HG02938 (cell line): ENCODE data around the gene IL17B.

Experiments
- ATAC-seq: cut with Tn5 transposase; IDR thresholded peaks from one replicate; pipeline ENCODE4 v1.9.1; 2021; ENCODE audit warnings: mild to moderate bottlenecking, moderate library complexity; ENCODE audit not compliant: unreplicated experiment

The IL17B gene, protein sequence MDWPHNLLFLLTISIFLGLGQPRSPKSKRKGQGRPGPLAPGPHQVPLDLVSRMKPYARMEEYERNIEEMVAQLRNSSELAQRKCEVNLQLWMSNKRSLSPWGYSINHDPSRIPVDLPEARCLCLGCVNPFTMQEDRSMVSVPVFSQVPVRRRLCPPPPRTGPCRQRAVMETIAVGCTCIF

DNA sequence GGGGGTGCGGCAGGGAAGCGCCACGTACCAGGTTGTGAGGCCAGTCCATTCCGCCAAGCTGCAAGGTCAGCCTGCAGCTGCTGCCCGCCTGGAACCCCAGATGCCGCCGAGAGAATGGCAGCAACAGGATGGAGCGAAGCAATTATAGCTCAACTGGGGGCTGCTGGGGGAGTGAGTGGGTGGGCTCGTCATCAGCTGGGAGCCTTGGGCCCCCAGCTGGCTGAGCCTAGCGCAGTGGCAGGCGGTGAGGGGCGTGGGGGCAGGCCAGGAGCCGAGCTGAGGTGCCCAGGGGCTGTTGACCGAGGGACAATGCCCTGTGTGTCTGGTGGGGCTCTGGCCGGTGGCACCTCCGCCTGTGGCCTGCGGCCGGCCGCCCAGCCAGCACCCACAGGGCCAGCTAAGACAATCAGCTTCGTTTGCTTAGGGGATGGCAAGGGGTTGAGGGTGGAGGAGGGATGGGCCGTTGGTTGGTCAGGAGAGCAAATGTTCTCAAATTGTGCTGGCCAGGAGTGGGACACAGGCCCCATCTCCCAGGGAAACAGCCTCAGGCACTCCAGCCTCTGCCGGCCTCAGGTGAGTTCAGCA lies at the start of gene IL17B:
IL17B (minus strand) TSS at position 116 of the 585 bp plus-strand sequence; CDS start at position 49, 67 bp downstream.
- no peak for ATAC-seq

GRCh38 chr5:149428032-149428431 lies 48.9 kb upstream of the IL17B start:
- no peak for ATAC-seq

DNA sequence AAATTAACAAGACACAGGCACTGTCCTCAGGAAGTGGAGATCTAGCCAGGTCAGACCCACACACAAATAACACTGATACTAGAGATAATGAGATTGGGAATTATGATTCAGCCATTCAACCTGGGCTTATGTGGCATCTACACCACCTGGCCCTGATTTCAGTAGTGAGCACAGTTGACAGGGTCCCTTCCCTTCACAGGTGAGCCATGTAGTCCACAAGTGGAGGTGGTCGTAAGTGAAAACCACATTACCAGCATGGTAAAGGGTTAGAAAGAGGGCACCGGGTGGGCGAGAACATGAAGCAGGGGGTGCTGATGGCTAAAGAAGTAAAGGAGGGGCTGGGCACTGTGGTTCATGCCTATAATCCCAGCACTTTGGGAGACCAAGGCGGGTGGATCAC lies 48.3 kb upstream of the IL17B start:
- ATAC-seq: no peak

DNA sequence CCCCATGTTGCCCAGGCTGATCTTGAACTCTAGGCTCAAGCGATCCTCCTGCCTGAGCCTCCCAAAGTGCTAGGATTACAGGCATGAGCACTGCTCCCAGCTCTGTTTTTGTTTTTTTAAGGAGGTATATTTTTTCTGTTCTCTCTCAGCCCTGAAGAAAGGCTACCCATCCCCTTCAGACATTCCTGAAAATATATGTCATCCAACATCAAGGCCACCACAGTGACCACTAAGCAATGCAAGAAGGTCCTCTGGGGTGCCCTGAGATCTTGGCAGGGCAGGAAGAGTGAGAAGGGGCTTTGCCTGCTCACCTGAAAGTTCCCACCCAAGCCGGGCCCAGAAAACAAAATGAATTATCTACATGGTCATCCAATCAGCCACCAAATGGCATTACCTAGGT lies 47.8 kb upstream of the IL17B start:
- no peak for ATAC-seq

DNA sequence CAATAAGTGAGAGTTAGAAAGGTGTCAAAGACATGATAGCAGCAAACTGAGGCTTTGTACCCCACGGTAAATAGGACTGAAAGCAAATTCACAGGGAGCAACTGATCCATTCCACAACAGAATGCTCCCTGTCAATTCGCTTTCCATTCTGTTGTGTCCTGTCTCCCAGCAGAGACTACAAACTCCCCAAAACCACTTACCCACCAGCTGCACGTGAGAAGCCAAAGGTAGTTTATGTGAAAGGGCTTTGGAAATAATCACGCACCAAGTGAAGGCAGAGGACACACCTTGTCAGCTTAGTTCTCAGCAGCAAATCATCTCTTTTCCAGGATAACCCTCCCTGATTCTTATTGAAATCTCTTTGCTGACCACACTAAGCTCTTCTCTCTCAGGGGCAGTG lies 46.6 kb upstream of the IL17B start:
- ATAC-seq: no peak

DNA sequence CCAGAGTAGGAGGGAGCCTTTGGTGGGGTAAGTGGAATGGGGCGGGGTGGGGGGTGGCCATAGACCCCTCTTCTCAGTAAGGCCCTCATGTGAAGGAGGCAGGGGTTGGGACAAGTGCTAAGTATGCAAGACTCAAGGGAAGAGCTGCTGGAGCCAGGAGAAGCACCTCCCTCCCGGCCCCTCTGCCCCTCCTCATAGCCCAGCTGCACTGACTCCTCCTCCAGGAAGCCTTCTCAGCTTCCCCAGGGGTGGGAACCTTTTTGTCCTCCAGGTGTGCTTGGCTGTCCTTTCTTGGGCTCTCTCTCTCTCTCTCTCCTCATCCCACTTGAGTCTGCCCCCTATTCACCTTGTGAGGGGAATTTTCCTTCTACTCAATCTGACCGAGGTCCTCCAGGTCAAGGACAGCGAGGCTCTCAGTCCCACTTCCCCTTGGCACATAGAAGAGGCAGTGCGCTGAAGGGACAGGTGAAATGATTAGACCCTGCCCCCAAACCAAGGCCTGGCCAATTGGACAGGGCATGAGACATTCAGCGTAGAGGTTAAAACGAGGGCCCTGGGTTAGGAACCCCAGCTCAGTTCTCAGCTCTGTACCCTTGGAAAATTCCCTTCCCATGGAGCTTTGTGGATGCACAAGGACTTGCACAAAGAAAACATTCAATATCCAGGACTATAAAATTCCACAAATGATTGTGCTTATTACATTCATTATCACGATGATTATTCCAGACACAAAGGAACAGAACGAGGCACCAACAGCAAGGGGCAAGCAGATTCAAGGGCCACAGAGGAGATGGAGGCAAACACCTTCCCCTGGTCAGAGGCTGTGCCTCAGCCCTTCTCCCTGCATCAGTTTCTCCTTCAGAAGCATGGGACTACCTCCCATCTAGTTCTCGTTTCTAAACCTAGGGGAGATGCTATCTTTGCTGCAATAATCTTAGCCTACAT lies 45.6 kb upstream of the IL17B start:
- no peak for ATAC-seq

- ATAC-seq: no peak
These were observed 44.7 kb upstream of the IL17B start for GRCh38 chr5:149423794-149424268.

DNA sequence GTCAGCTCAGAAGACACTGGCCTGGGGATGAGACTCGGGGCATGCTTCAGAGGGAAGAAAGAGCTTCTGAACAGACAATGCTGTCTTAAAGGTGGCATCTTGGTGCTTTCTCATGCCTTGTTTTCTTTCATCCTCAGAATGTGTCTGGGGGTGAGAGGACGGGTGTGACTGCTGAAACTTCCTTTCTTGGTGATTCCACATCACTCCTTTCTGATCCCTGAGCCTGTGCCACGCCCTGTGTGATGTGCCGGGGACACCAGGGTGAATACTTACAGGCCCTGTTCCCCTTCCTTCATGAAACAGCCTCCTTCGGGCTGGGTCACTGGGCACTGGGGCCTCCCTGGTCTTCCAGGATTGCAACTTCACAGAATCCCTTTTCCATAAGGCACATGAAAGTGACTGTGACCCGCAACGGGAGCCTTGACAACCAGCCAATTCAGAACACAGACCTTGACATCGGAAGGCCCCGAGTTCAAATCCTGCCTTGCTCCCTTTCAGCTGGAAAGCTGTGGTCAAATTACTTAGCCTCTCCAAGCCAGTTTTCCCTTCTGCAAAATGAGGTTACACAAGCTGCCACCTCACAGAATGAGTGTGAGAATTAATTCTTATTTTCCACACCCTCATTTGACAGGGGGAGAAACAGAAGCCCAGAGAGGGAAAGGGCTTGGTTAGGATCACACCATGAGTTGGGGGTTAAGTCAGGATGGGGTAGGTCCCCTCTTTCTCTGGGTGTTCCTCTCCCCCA lies 44.1 kb upstream of the IL17B start:
- no peak for ATAC-seq

GRCh38 chr5:149422366-149423048 lies 43.4 kb upstream of the IL17B start:
- ATAC-seq: no peak

DNA sequence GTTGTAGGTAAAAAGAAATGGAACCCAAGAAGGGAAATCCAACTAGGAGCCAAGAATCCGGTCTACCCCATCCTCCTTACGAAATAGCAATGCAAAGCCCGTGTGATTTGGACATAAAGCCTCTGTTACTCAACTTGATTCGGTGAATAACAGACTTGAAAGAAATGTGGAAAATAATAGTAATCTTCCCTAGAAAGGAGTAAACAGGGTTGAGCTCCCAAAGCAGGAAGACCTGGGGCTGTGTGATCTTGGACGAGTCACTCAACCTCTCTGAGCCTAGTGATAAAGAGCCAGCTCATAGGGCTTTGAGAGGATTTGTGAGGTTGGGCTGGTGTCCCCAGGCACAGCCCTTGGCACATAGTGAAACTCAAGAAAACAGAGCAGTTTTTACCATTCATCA lies 42.7 kb upstream of the IL17B start:
- no peak for ATAC-seq

DNA sequence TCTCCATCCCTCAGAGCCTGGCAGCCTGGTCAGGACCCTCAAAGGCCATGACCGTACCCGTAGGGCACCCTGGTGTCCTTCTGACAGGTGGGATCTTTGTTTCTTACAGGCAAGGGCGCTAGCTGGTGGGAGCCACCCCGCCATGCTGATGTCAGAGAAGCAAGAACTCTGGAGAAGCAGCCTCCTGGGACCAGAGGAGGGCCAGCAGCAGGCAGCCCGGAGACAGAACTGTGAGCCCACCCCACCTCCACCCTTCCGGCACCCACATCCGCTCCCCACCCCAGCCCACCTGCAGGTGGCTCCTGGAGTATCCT lies 42.2 kb upstream of the IL17B start:
- no peak for ATAC-seq

DNA sequence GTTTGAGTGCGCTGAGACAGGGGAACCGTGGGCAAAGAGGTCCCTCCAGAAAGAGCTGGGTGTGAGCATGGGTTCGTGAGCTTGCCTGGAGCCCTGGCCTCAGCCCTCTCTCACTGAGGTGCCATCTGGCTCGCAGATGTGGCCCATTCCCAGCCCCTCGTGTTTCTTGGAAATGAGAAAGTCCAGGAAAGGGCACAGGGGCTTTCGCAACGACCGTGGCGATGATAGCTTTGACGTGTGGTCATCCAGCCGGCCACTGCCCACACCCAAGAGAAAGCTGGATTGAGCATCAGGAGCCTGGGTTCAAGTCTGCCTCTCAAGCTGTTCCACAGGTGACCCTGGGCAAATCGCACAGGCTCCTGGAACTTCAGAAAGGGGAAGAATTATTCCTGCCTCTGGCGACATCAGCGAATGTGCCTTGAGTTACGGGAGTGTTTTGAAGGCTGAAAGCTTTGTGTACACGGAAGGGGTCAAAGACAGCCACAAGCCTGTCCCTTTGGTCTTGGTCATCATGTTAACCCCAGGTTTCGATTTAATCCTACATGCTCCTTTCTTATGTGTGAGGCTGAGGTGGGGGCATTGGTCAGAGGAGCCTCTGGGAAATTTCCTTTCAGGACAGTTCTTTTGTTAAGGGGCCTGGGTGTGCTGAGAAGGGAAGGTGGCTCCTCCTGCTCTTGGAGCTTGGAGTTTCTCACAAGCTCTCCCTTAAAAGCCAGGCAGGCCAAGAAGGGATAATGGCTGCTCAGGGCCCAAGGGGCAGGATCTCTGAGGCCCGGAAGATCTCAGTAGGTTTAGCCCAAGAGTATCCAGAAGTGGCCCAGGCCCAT lies 41.7 kb upstream of the IL17B start:
- ATAC-seq: no peak

DNA sequence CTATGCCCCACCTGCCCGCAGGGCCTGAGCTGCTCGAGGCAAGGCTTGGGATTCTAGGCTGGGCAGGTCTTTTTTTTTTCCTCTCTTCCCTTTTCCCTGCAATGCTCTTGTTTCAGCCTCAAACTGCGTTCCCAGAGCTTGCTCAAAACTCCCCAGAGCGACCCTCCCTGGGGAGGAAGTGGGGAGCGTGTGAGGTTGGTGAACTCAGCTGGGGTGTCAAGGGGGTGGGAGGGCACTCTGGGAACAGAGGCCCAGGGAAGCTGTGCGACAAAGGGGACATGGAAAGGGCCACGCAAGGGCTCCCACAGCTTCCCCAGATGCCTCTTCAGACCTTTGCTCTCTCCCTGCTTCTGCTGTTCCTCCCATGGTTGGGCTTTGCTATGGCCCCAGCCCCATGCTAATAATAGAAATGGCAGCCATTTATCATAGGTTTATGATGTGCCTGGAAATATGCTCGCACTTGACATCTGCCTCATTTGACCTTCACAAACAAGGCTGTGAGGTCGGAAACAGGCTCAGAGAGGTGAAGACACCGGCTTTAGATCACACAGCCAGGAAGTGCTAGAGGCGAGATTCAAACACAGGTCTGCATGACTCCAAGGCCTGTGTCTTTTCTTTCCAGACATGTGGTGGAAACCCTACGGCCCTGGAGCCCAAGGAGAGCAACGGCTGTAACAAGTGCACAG lies 40.9 kb upstream of the IL17B start:
- no peak for ATAC-seq

- ATAC-seq: no peak
These were observed 40.4 kb upstream of the IL17B start for GRCh38 chr5:149419532-149419858.

DNA sequence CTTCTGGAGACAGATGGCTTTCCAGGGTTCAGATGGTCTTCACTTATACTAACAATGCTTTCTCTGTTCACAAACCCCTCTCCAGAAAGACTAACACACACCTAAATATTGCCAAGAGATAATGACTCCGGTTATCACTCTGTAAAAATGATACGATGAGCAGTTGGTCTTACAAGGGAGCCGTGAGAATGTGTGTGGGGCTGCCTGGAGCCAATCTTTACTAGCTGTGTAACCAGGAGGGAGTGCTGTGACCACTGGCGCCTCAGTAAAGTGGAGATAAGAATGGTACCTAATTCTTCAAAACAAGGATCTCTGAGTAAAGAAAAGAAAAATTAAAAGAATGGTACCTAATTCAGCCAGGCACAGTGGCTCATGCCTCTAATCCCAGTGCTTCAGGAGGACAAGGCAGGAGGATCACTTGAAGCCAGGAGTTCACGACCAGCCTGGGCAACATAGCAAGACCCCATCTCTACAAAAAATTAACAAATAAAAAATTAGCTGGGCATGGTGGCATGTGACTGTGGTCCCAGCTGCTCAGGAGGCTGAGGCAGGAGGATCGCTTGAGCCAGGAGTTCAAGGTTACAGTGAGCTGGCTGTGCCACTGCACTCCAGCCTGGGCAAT lies 39.9 kb upstream of the IL17B start:
- ATAC-seq: no peak

- no peak for ATAC-seq
These were observed 38.7 kb upstream of the IL17B start for GRCh38 chr5:149417711-149418368.

DNA sequence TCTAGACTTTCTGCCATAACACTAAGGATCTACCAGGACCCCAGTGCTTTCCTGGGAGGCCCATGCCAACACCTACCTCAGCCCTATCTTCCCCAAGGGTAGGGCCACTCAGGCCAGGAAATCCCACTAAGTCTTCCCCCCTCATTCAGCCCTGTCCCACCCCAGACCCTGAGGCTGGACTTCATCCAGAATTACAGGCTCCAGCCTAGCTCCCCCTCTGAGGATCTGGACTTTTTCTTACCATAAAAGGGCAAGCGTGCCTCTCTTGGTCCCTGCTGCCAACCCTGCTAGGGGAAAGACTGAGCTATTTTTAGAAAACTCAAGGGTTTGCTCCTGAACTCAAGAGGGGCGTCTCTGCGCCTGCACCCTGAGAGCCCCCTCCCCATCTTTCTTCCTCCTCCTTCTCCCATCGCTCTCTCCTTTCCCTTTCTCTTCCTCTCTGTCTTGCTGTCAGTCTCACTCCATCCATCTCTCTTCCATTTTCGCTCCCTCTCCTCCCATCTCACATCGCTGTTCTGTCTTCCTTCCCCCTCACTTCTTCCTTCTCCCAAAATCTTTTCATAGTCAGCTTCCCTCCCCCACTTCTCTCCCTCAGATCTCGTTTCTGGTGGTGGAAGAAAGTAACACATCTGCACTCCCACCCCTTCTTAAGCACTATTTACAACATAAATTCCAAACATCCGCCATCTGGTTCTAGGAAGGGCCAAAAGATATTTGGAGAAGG lies 38.1 kb upstream of the IL17B start:
- no peak for ATAC-seq
